Measurements from ENCODE around the gene FKBP3. TPM values are rescaled to one million over a fixed set of nuclear protein-coding genes. Genes with fewer than 3 reads are reported as not detected.
"Not testable (repeated sequence)": the region's sequence is repeated elsewhere in the genome, so short reads cannot be mapped to it uniquely, and the experiment has no call there.

Gene FKBP3
- polyA plus RNA-seq, 1 experiment, result 105 TPM

- ChIA-PET CTCF (no interaction called here), POLR2A (no interaction called here)
- no peaks in the 10 kb centered on the region for H3K9me3 ChIP-seq (ENCODE audit: control insufficient read depth, insufficient read depth, low read length)
- no peak for TF ChIP-seq CTCF (IDR thresholded peaks at IDR 0.05; ENCODE audit: low read depth, low read length)
- no peak overlapping the region for H3K27ac ChIP-seq (ENCODE audit: low read depth, low read length)
- DNase-seq (ENCODE audit: low read depth, low spot score), result no peak
- H3K4me3 ChIP-seq (ENCODE audit: low read depth, low read length), result no peak overlapping the region
- H3K27me3 ChIP-seq (ENCODE audit: control insufficient read depth, insufficient read depth, low read length), result no peaks in the 10 kb centered on the region
Observed at GRCh38 chr14:45156067-45156466, 21.8 kb upstream of the FKBP3 start.

GRCh38 chr14:45150386-45150890 lies 16.2 kb upstream of the FKBP3 start:
- ChIA-PET CTCF (no interaction called here), POLR2A (no interaction called here)
- no peaks in the 10 kb centered on the region for H3K27me3 ChIP-seq (ENCODE audit: control insufficient read depth, insufficient read depth, low read length)
- H3K9me3 ChIP-seq (ENCODE audit: control insufficient read depth, insufficient read depth, low read length), result no peaks in the 10 kb centered on the region
- TF ChIP-seq CTCF (IDR thresholded peaks at IDR 0.05; ENCODE audit: low read depth, low read length), result no peak
- no peak overlapping the region for H3K27ac ChIP-seq (ENCODE audit: low read depth, low read length)
- no peak overlapping the region for H3K4me3 ChIP-seq (ENCODE audit: low read depth, low read length)
- DNase-seq (ENCODE audit: low read depth, low spot score), result no peak

GRCh38 chr14:45149602-45150001 lies 15.3 kb upstream of the FKBP3 start:
- H3K4me3 ChIP-seq (ENCODE audit: low read depth, low read length), result no peak overlapping the region
- CTCF ChIA-PET, result no interaction called here
- TF ChIP-seq CTCF (IDR thresholded peaks at IDR 0.05; ENCODE audit: low read depth, low read length), result no peak
- DNase-seq (ENCODE audit: low read depth, low spot score), result no peak
- H3K9me3 ChIP-seq (ENCODE audit: control insufficient read depth, insufficient read depth, low read length), result no peaks in the 10 kb centered on the region
- POLR2A ChIA-PET, result no interaction called here
- no peak overlapping the region for H3K27ac ChIP-seq (ENCODE audit: low read depth, low read length)
- no peaks in the 10 kb centered on the region for H3K27me3 ChIP-seq (ENCODE audit: control insufficient read depth, insufficient read depth, low read length)

- POLR2A ChIA-PET, result no interaction called here
Observed at GRCh38 chr14:45145214-45145613, 10.9 kb upstream of the FKBP3 start.

GRCh38 chr14:45144658-45145057 lies 10.4 kb upstream of the FKBP3 start:
- Histone ChIP-seq H3K27ac (ENCODE audit: low read depth, low read length) (no peak overlapping the region), H3K9me3 (ENCODE audit: control insufficient read depth, insufficient read depth, low read length) (no peaks in the 10 kb centered on the region), H3K4me3 (ENCODE audit: low read depth, low read length) (no peak overlapping the region), H3K27me3 (ENCODE audit: control insufficient read depth, insufficient read depth, low read length) (no peaks in the 10 kb centered on the region)
- no peak for TF ChIP-seq CTCF (IDR thresholded peaks at IDR 0.05; ENCODE audit: low read depth, low read length)
- no peak for DNase-seq (ENCODE audit: low read depth, low spot score)
- POLR2A ChIA-PET, result no interaction called here
- CTCF ChIA-PET, result no interaction called here

More at GRCh38 chr14:45145214-45145613, 10.9 kb upstream of the FKBP3 start:
- H3K27me3 ChIP-seq (ENCODE audit: control insufficient read depth, insufficient read depth, low read length), result no peaks in the 10 kb centered on the region
- no peaks in the 10 kb centered on the region for H3K9me3 ChIP-seq (ENCODE audit: control insufficient read depth, insufficient read depth, low read length)
- CTCF ChIA-PET, result no interaction called here
- H3K4me3 ChIP-seq (ENCODE audit: low read depth, low read length), result no peak overlapping the region
- no peak for DNase-seq (ENCODE audit: low read depth, low spot score)
- TF ChIP-seq CTCF (IDR thresholded peaks at IDR 0.05; ENCODE audit: low read depth, low read length), result no peak
- no peak overlapping the region for H3K27ac ChIP-seq (ENCODE audit: low read depth, low read length)

- H3K9me3 ChIP-seq (ENCODE audit: control insufficient read depth, insufficient read depth, low read length); H3K27ac ChIP-seq (ENCODE audit: low read depth, low read length); POLR2A ChIA-PET; H3K4me3 ChIP-seq (ENCODE audit: low read depth, low read length); H3K27me3 ChIP-seq (ENCODE audit: control insufficient read depth, insufficient read depth, low read length); DNase-seq (ENCODE audit: low read depth, low spot score); CTCF ChIA-PET: not testable (repeated sequence)
Observed at GRCh38 chr14:45142083-45142482, 7.8 kb upstream of the FKBP3 start.

Data from AG04450 (cell line).